Measurements from ENCODE around the gene KLK6.

KLK6 gene

DNA sequence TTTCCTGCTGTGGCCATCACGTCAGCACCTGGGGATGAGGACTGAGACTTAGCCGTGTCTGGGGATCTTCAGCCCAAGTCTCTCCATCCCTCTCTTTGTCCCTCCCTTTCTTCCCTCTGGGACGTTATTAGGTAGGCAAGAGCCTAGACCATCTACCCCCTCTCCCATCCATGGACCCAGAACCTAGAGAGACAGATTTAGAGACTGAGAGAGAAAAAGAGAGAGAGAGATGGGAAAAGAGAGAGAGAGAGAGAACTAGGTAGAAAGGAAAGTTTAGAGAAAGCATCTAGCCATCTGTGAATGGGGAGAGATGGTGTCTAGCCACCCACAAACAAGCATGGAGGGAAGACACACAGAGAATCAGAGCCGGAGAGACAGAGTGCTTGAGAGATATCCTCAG, 58.7 kb downstream of the KLK6 start:
- DNase-seq (ENCODE audit: low spot score) = no peak

DNA sequence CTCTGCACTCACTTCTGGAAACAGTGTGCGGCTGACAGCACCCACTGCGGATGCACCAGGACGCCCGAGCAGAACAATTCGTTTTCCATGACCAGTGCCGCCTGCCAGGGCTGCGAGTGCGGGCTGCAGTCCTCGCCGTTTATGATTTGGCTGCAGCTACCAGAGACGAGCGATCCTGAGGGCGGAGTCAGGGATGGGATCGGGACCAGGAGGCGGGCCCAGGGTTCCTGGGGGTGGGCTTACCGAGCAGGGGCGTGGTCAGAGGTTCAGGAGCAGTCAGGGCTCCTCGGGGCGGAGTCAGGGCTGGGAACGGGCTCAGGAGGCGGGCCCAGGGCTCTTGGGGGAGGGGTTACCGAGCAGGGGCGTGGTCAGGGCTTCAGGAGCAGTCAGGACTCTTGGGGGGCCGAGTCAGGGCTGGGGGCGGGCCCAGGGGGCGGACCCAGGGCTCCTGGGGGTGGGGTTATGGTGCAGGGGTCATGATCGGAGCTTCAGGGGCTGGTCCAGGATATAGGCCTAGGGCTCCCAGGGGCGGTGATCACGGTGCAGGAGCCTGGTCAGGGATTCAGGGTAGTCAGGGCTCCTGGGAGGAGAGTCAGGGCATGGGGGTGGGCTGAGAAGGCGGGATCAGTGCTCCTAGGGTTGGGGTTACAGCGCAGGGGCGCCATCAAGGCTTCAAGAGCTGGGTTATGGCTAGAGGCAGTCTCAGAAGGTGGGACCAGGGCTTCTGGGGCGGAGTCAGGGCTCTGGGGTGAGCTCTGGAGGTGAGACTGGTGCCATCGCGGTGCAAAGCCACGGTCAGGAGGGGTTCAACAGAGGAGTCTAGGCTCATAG, 59.9 kb downstream of the KLK6 start:
- peak; percentile 85 for DNase-seq (ENCODE audit: low spot score)
